Mammary epithelial cell (primary cell): ENCODE results near the gene AGAP1.

Experiments used
- EZH2 ChIP-seq: IDR thresholded peaks from 2 replicates; pipeline ENCODE4 v1.6.1; 2012; ENCODE audit warnings: low read length, inconsistent platforms, borderline replicate concordance
- TF ChIP-seq, protein P1 (sequence below), 2 donors: IDR thresholded peaks in 1 of 2; conservative IDR thresholded peaks in 1 of 2; 2 replicates each; pipeline ENCODE4 v1.5.1; 2011 to 2012; ENCODE audit warnings: inconsistent platforms in 2 of 2, low read length in 2 of 2, mild to moderate bottlenecking in 2 of 2, control low read depth in 1 of 2, low read depth in 1 of 2; ENCODE audit not compliant: insufficient read depth in 1 of 2; ENCODE audit errors: extremely low read depth in 1 of 2

GRCh38 chr2:236081171-236081570 is 587.3 kb downstream of the AGAP1 start:
- TF ChIP-seq, protein P1, sequence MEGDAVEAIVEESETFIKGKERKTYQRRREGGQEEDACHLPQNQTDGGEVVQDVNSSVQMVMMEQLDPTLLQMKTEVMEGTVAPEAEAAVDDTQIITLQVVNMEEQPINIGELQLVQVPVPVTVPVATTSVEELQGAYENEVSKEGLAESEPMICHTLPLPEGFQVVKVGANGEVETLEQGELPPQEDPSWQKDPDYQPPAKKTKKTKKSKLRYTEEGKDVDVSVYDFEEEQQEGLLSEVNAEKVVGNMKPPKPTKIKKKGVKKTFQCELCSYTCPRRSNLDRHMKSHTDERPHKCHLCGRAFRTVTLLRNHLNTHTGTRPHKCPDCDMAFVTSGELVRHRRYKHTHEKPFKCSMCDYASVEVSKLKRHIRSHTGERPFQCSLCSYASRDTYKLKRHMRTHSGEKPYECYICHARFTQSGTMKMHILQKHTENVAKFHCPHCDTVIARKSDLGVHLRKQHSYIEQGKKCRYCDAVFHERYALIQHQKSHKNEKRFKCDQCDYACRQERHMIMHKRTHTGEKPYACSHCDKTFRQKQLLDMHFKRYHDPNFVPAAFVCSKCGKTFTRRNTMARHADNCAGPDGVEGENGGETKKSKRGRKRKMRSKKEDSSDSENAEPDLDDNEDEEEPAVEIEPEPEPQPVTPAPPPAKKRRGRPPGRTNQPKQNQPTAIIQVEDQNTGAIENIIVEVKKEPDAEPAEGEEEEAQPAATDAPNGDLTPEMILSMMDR (conservative IDR thresholded peaks at IDR 0.05 in 1 of 2, IDR thresholded peaks at IDR 0.05 in 1 of 2; ENCODE audit: extremely low read depth in 1 of 2, insufficient read depth in 1 of 2, low read depth in 1 of 2, low read length in 2 of 2) = no peak
- no peak for TF ChIP-seq EZH2
